ENCODE results near the gene EFEMP1. TPM values are rescaled to one million over a fixed set of nuclear protein-coding genes. Genes with fewer than 3 reads are reported as not detected.

Gene EFEMP1
- polyA plus RNA-seq, 3 donors: not detected

GRCh38 chr2:55949211-55949610 lies 25.6 kb upstream of the EFEMP1 start:
- H3K4me1 ChIP-seq (ENCODE audit: control insufficient read depth in 1 of 2, insufficient read depth in 2 of 2, low read length in 2 of 2): no peaks in the 10 kb centered on the region
- no peak overlapping the region for H3K27ac ChIP-seq (ENCODE audit: low read depth in 1 of 2, low read length in 2 of 2)
- no peak overlapping the region for H3K4me2 ChIP-seq (replicated peaks; ENCODE audit: extremely low read depth, low read length, poor library complexity, severe bottlenecking)
- H3K27ac Mint-ChIP-seq: no peak overlapping the region
- H2AFZ ChIP-seq (ENCODE audit: insufficient read depth, low read depth, low read length, poor library complexity, severe bottlenecking): no peak overlapping the region
- no peaks in the 10 kb centered on the region for H3K27me3 ChIP-seq (ENCODE audit: control insufficient read depth in 2 of 2, insufficient read depth in 2 of 2, low read length in 2 of 2)
- no peak overlapping the region for H3K4me3 Mint-ChIP-seq
- H3K9me3 ChIP-seq (replicated peaks in 1 of 2; ENCODE audit: control insufficient read depth in 1 of 2, insufficient read depth in 1 of 2, low read length in 2 of 2): no peaks in the 10 kb centered on the region
- no peak overlapping the region for H3K9ac ChIP-seq (ENCODE audit: insufficient read depth, low read length, poor library complexity, severe bottlenecking)
- H3K4me3 ChIP-seq (replicated peaks in 1 of 3; ENCODE audit: low read depth in 2 of 3, low read length in 3 of 3): no peak overlapping the region
- intact Hi-C loops (cut with micrococcal nuclease): no loop called here
- H3K36me3 Mint-ChIP-seq: no peaks in the 10 kb centered on the region
- H4K20me1 ChIP-seq (ENCODE audit: insufficient read depth, low read length): no peaks in the 10 kb centered on the region
- peaks cover 0 to 3% (median 0%) of the 10 kb centered on the region in 7 donors for H3K9me3 Mint-ChIP-seq
- no peak for DNase-seq
- TF ChIP-seq, protein P1, sequence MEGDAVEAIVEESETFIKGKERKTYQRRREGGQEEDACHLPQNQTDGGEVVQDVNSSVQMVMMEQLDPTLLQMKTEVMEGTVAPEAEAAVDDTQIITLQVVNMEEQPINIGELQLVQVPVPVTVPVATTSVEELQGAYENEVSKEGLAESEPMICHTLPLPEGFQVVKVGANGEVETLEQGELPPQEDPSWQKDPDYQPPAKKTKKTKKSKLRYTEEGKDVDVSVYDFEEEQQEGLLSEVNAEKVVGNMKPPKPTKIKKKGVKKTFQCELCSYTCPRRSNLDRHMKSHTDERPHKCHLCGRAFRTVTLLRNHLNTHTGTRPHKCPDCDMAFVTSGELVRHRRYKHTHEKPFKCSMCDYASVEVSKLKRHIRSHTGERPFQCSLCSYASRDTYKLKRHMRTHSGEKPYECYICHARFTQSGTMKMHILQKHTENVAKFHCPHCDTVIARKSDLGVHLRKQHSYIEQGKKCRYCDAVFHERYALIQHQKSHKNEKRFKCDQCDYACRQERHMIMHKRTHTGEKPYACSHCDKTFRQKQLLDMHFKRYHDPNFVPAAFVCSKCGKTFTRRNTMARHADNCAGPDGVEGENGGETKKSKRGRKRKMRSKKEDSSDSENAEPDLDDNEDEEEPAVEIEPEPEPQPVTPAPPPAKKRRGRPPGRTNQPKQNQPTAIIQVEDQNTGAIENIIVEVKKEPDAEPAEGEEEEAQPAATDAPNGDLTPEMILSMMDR (IDR thresholded peaks at IDR 0.05): no peak
- H3K27me3 Mint-ChIP-seq (ENCODE audit: low read depth in 3 of 3): peaks cover 0 to 2% (median 2%) of the 10 kb centered on the region in 3 donors
- H3K36me3 ChIP-seq (replicated peaks in 1 of 2; ENCODE audit: control insufficient read depth in 1 of 2, insufficient read depth in 2 of 2, low read length in 2 of 2): no peaks in the 10 kb centered on the region
- H3K79me2 ChIP-seq (ENCODE audit: insufficient read depth, low read length): no peaks in the 10 kb centered on the region
- H3K4me1 Mint-ChIP-seq: no peaks in the 10 kb centered on the region

DNA sequence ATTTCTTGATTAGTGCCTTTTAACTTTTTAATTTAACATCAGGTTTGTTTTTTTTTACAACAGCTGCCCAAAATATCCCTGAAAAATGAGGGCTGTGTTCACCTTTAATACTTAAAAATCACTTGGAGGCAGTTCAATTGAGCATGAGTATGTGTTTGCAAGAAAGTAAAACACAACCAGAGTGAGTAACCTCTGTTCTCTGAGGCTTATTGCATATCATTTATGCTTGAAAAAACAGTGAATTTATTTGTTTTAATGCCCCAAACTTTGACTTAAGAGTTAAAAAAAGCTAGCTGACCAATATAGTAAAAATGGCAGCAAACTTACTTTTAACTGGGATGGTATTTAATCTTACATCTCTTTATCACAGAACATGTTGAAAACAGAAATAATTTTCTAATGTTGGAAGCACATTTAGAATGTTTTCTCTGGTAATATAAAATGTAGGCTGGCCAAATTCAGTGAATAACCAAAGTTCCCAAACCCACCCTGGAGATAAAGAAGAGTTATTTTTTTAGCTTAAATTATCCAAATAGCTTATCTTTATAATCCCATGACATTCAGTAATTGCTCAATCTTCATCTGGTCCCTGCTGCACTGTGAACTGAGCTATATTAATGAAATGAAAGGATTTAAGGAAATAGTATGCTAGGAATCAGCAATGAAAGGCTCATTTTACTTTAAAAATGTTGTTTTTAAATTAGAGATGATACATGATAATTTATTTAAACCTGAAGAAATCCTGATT lies 24.8 kb upstream of the EFEMP1 start:
- H4K20me1 ChIP-seq (ENCODE audit: insufficient read depth, low read length): no peaks in the 10 kb centered on the region
- Mint-ChIP-seq H3K27ac (no peak overlapping the region), H3K36me3 (no peaks in the 10 kb centered on the region), H3K9me3 (peaks cover 0 to 3% (median 0%) of the 10 kb centered on the region in 7 donors), H3K4me1 (no peaks in the 10 kb centered on the region), H3K4me3 (no peak overlapping the region), H3K27me3 (ENCODE audit: low read depth in 3 of 3) (peaks cover 0 to 2% (median 2%) of the 10 kb centered on the region in 3 donors)
- no peak for DNase-seq
- no peak overlapping the region for H3K4me3 ChIP-seq (replicated peaks in 1 of 3; ENCODE audit: low read depth in 2 of 3, low read length in 3 of 3)
- no peaks in the 10 kb centered on the region for H3K36me3 ChIP-seq (replicated peaks in 1 of 2; ENCODE audit: control insufficient read depth in 1 of 2, insufficient read depth in 2 of 2, low read length in 2 of 2)
- no peak overlapping the region for H2AFZ ChIP-seq (ENCODE audit: insufficient read depth, low read depth, low read length, poor library complexity, severe bottlenecking)
- H3K79me2 ChIP-seq (ENCODE audit: insufficient read depth, low read length): no peaks in the 10 kb centered on the region
- intact Hi-C loops (cut with micrococcal nuclease): no loop called here
- H3K9me3 ChIP-seq (replicated peaks in 1 of 2; ENCODE audit: control insufficient read depth in 1 of 2, insufficient read depth in 1 of 2, low read length in 2 of 2): no peaks in the 10 kb centered on the region
- TF ChIP-seq, protein P1 (IDR thresholded peaks at IDR 0.05): no peak
- no peak overlapping the region for H3K27ac ChIP-seq (ENCODE audit: low read depth in 1 of 2, low read length in 2 of 2)
- no peaks in the 10 kb centered on the region for H3K4me1 ChIP-seq (ENCODE audit: control insufficient read depth in 1 of 2, insufficient read depth in 2 of 2, low read length in 2 of 2)
- no peaks in the 10 kb centered on the region for H3K27me3 ChIP-seq (ENCODE audit: control insufficient read depth in 2 of 2, insufficient read depth in 2 of 2, low read length in 2 of 2)
- H3K4me2 ChIP-seq (replicated peaks; ENCODE audit: extremely low read depth, low read length, poor library complexity, severe bottlenecking): no peak overlapping the region
- no peak overlapping the region for H3K9ac ChIP-seq (ENCODE audit: insufficient read depth, low read length, poor library complexity, severe bottlenecking)

All from CD14-positive monocyte (primary cell).